ENCODE results near the gene CLSTN2.

DNA sequence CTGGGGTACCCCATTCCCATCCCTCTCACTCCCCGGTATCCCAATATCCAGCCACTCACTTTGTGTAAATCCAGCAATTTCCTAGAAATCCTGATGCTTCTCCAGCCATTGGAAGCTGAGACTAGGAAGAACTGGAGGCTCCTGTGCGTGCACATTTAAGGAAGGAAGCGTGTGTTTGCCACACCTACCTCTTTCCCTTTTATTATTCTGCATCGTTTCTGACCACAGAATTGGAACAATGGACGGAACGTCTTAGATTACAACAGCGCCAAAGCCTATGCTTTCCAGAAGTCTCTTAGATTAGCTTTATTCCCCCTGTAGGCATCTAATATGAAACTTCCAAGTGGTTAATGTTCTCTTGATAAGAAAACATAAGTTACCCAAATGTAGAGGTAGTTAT, 508.1 kb downstream of the CLSTN2 start:
- TF ChIP-seq EZH2 (IDR thresholded peaks at IDR 0.05; ENCODE audit: low read depth), result no peak
- TF ChIP-seq, protein P1, sequence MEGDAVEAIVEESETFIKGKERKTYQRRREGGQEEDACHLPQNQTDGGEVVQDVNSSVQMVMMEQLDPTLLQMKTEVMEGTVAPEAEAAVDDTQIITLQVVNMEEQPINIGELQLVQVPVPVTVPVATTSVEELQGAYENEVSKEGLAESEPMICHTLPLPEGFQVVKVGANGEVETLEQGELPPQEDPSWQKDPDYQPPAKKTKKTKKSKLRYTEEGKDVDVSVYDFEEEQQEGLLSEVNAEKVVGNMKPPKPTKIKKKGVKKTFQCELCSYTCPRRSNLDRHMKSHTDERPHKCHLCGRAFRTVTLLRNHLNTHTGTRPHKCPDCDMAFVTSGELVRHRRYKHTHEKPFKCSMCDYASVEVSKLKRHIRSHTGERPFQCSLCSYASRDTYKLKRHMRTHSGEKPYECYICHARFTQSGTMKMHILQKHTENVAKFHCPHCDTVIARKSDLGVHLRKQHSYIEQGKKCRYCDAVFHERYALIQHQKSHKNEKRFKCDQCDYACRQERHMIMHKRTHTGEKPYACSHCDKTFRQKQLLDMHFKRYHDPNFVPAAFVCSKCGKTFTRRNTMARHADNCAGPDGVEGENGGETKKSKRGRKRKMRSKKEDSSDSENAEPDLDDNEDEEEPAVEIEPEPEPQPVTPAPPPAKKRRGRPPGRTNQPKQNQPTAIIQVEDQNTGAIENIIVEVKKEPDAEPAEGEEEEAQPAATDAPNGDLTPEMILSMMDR (conservative IDR thresholded peaks at IDR 0.05), result no peak

All from PC-9 (cell line).